ENCODE results near the gene FRYL. TPM values are rescaled to one million over a fixed set of nuclear protein-coding genes. Genes with fewer than 3 reads are reported as not detected.

The FRYL gene
- total and polyA plus RNA-seq, 2 of the 8 experiments (the other 6 are each of a cell fraction or from before 2014, with no cell fraction given), result 8.0 to 36.5 TPM

DNA sequence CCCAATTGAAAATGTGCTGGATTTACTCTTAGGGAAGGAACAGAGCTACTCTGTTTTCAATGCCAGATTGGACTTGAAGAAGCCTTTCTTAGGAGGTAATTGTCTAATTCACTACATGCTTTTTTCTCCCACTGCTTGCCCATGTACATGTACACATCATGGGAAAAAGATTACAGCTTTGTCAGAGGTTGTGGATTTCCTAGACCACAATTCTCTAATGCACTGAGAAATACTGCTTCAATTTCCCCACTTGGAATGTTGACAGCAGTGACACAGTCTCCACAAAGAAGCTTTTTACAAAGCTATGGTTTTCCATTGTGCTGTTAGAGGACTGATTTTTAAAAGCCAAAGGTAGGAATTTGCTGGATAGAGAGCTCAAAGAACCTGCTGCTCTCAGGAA is 270.5 kb downstream of the FRYL start (continued):
- TF ChIP-seq RXRA (IDR thresholded peaks at IDR 0.05; ENCODE audit: insufficient read depth, low read depth, low read length) (no peak), RFX5 (IDR thresholded peaks at IDR 0.05; ENCODE audit: borderline replicate concordance, low read depth, low read length) (no peak), BACH1 (IDR thresholded peaks at IDR 0.05; ENCODE audit: low read length) (no peak), HDAC2 (IDR thresholded peaks at IDR 0.05; ENCODE audit: borderline replicate concordance in 1 of 2, low read depth in 2 of 2, low read length in 2 of 2) (no peak), EP300 (IDR thresholded peaks at IDR 0.05; ENCODE audit: borderline replicate concordance in 1 of 2, low read depth in 2 of 2, low read length in 2 of 2) (no peak)

Measured in H1 (cell line).